AG04450 (cell line): Measurements from ENCODE around the gene ZNF786. TPM values are rescaled to one million over a fixed set of nuclear protein-coding genes. Genes with fewer than 3 reads are reported as not detected.
"Not testable (repeated sequence)": the region's sequence is repeated elsewhere in the genome, so short reads cannot be mapped to it uniquely, and the experiment has no call there.

ENCODE experiments used
- CTCF ChIA-PET: fragments of 300-600, 350-600 bp; formaldehyde crosslinking; extraction: SDS; loops from one replicate; lab custom pipeline; 2022; ENCODE audit warnings: antibody characterized with exemption, inconsistent platforms; lab: Charles Lee
- POLR2A ChIA-PET: fragments of 350-600 bp; formaldehyde crosslinking; extraction: SDS; loops from one replicate; lab custom pipeline; 2021; ENCODE audit warnings: antibody characterized with exemption, inconsistent platforms; lab: Yijun Ruan, JAX
- DNase-seq: peaks from one replicate; pipeline ENCODE4 v3.0.0-alpha.2; 2011; ENCODE audit warnings: low read depth, low spot score
- H3K27ac ChIP-seq: one replicate; pipeline ENCODE4 v1.5.1; 2012; ENCODE audit warnings: low read depth, low read length, control low read depth
- H3K27me3 ChIP-seq: one replicate; pipeline ENCODE4 v1.6.0; 2012; ENCODE audit warnings: low read length; ENCODE audit not compliant: control insufficient read depth, insufficient read depth
- H3K4me3 ChIP-seq: 2 replicates; pipeline ENCODE4 v1.5.1; 2011; ENCODE audit warnings: mild to moderate bottlenecking, low read depth, low read length, control low read depth
- H3K9me3 ChIP-seq: 2 replicates; pipeline ENCODE4 v1.5.1; 2012; ENCODE audit warnings: low read length; ENCODE audit not compliant: control insufficient read depth, insufficient read depth
- CTCF ChIP-seq: IDR thresholded peaks from 2 replicates; pipeline ENCODE4 v1.5.1; 2011; ENCODE audit warnings: low read depth, low read length, control low read depth, inconsistent platforms
- polyA plus RNA-seq: library from polyadenylated mRNA; depleted of rRNA; stranded (reverse); fragments of >200 nt; gene quantifications from 2 replicates; pipeline ENCODE4 v1.2.3, GENCODE V29; 2011

The ZNF786 gene
- polyA plus RNA-seq, 1 experiment, result 2.2 TPM

- ChIA-PET CTCF (interaction anchor here (1.3 to 1.4 kb wide), 2 partner anchors 8 to 26 kb away, joined by 4 to 5 read pairs; no protein-coding TSS in a partner anchor), POLR2A (no interaction called here)
- no peak overlapping the region for H3K27ac ChIP-seq
- no peak for TF ChIP-seq CTCF
- no peak overlapping the region for H3K4me3 ChIP-seq
- no peaks in the 10 kb centered on the region for H3K27me3 ChIP-seq
- no peaks in the 10 kb centered on the region for H3K9me3 ChIP-seq
- DNase-seq, result no peak
Measured at GRCh38 chr7:149099058-149099457, 8.5 kb upstream of the ZNF786 start.

GRCh38 chr7:149097088-149097487 is 6.6 kb upstream of the ZNF786 start:
- H3K4me3 ChIP-seq, result no peak overlapping the region
- no peaks in the 10 kb centered on the region for H3K9me3 ChIP-seq
- no peak for DNase-seq
- H3K27me3 ChIP-seq, result no peaks in the 10 kb centered on the region
- TF ChIP-seq CTCF, result no peak
- H3K27ac ChIP-seq, result no peak overlapping the region
- ChIA-PET CTCF (interaction anchor here (1.2 kb wide), 1 partner anchor 29 kb away, joined by 6 read pairs; the partner anchor contains the start of gene ZNF425), POLR2A (interaction anchor here (0.7 kb wide), 1 partner anchor 329 kb away, joined by 3 read pairs; no protein-coding TSS in a partner anchor)

- TF ChIP-seq CTCF, result no peak
- Histone ChIP-seq H3K27ac (no peak overlapping the region), H3K27me3 (no peaks in the 10 kb centered on the region), H3K4me3 (no peak overlapping the region), H3K9me3 (no peaks in the 10 kb centered on the region; the same call in 1 of the 2 replicates)
- ChIA-PET CTCF (interaction anchor here (0.6 to 3.2 kb wide), 2 partner anchors 27 to 402 kb away, joined by 3 to 14 read pairs; no protein-coding TSS in a partner anchor), POLR2A (no interaction called here)
- no peak for DNase-seq
Measured at GRCh38 chr7:149093228-149093627, 2.7 kb upstream of the ZNF786 start.

GRCh38 chr7:149092244-149092643 is 1.7 kb upstream of the ZNF786 start:
- not testable (repeated sequence) for H3K27me3 ChIP-seq, DNase-seq, H3K9me3 ChIP-seq, H3K4me3 ChIP-seq, H3K27ac ChIP-seq
- CTCF ChIA-PET, result interaction anchor here (0.6 to 3.2 kb wide), 3 partner anchors 26 to 1785 kb away, joined by 3 to 14 read pairs (median 4); no protein-coding TSS in a partner anchor
- POLR2A ChIA-PET, result interaction anchor here (0.7 kb wide), 1 partner anchor 33 kb away, joined by 4 read pairs; no protein-coding TSS in a partner anchor

- DNase-seq, result no peak
- ChIA-PET POLR2A (no interaction called here), CTCF (interaction anchor here (0.7 to 1.6 kb wide), 3 partner anchors 22 to 82 kb away, joined by 3 to 18 read pairs (median 5); no protein-coding TSS in a partner anchor)
- Histone ChIP-seq H3K27me3 (no peaks in the 10 kb centered on the region), H3K9me3 (peaks cover 4% of the 10 kb centered on the region), H3K27ac (no peak overlapping the region), H3K4me3 (no peak overlapping the region)
- TF ChIP-seq CTCF, result no peak
Measured at GRCh38 chr7:149087376-149087775, 3.1 kb downstream of the ZNF786 start.
